Loucy (cell line): ENCODE measurements around the gene DUSP6.

Experiments used
- H2AFZ ChIP-seq: fragments of 200-600 bp; sonication (generic); 2 replicates; pipeline ENCODE4 v1.6.0; 2016; ENCODE audit warnings: antibody characterized with exemption, mild to moderate bottlenecking, low read length, moderate library complexity
- H3F3A ChIP-seq: fragments of 200-600 bp; 2 replicates; pipeline ENCODE4 v1.6.0; 2016; ENCODE audit warnings: antibody characterized with exemption, low read depth, mild to moderate bottlenecking
- H3K27me3 ChIP-seq: fragments of 200-600 bp; sonication (generic); 2 replicates; pipeline ENCODE4 v1.6.1; 2014; ENCODE audit warnings: low read length, mild to moderate bottlenecking; ENCODE audit not compliant: insufficient read depth, poor library complexity, severe bottlenecking
- H3K36me3 ChIP-seq: fragments of 200-600 bp; sonication (generic); 2 replicates; pipeline ENCODE4 v1.6.1; 2016; ENCODE audit warnings: low read length; ENCODE audit not compliant: insufficient read depth
- H3K4me1 ChIP-seq: fragments of 200-600 bp; sonication (generic); 2 replicates; pipeline ENCODE4 v1.5.1; 2014; ENCODE audit warnings: low read length, mild to moderate bottlenecking; ENCODE audit not compliant: insufficient read depth, poor library complexity, severe bottlenecking
- H3K4me2 ChIP-seq: fragments of 200-600 bp; sonication (generic); 2 replicates; pipeline ENCODE4 v1.6.0; 2014; ENCODE audit warnings: antibody characterized with exemption, low read length, low read depth, mild to moderate bottlenecking; ENCODE audit not compliant: poor library complexity, severe bottlenecking
- H3K4me3 ChIP-seq: fragments of 200-600 bp; sonication (generic); 2 replicates; pipeline ENCODE4 v1.5.1; 2014; ENCODE audit warnings: low read length, mild to moderate bottlenecking, mixed read lengths; ENCODE audit not compliant: poor library complexity, severe bottlenecking
- H3K79me2 ChIP-seq: fragments of 200-600 bp; sonication (generic); 2 replicates; pipeline ENCODE4 v1.6.1; 2014; ENCODE audit warnings: low read length; ENCODE audit not compliant: insufficient read depth
- H3K9ac ChIP-seq: fragments of 200-600 bp; sonication (generic); 2 replicates; pipeline ENCODE4 v1.6.0; 2014; ENCODE audit warnings: mild to moderate bottlenecking, low read depth, low read length, moderate library complexity; ENCODE audit not compliant: poor library complexity, severe bottlenecking
- H3K9me2 ChIP-seq: fragments of 200-600 bp; sonication (generic); replicated peaks from 2 replicates; pipeline ENCODE4 v1.6.1; 2016; ENCODE audit warnings: low read depth, low read length, mixed read lengths
- H3K9me3 ChIP-seq: fragments of 200-600 bp; sonication (generic); 2 replicates; pipeline ENCODE4 v1.6.1; 2014; ENCODE audit warnings: mild to moderate bottlenecking, antibody characterized with exemption, low read length, low read depth; ENCODE audit not compliant: insufficient read depth
- H4K20me1 ChIP-seq: fragments of 200-600 bp; sonication (generic); 2 replicates; pipeline ENCODE4 v1.6.0; 2014; ENCODE audit warnings: antibody characterized with exemption, low read length, mild to moderate bottlenecking; ENCODE audit not compliant: insufficient read depth, poor library complexity, severe bottlenecking
- CTCF ChIP-seq: fragments of 200-600 bp; sonication (generic); conservative IDR thresholded peaks from 2 replicates; pipeline ENCODE4 v1.5.1; 2014; ENCODE audit warnings: mild to moderate bottlenecking, antibody characterized with exemption, low read length
- EZH2phosphoT487 ChIP-seq: fragments of 200-600 bp; IDR thresholded peaks from 2 replicates; pipeline ENCODE4 v1.6.1; 2018; ENCODE audit warnings: antibody characterized with exemption, mild to moderate bottlenecking, moderate library complexity, borderline replicate concordance

DUSP6 gene

GRCh38 chr12:89383235-89384049, 31.1 kb upstream of the DUSP6 start:
- Histone ChIP-seq H3K4me3 (no peak overlapping the region), H2AFZ (no peak overlapping the region), H3K4me2 (no peak overlapping the region)

GRCh38 chr12:89382328-89382727, 30.0 kb upstream of the DUSP6 start:
- no peak for TF ChIP-seq CTCF
- no peak for TF ChIP-seq EZH2phosphoT487
- H3K27me3 ChIP-seq = no peaks in the 10 kb centered on the region

More at GRCh38 chr12:89383235-89384049, 31.1 kb upstream of the DUSP6 start:
- H3K4me1 ChIP-seq = no peaks in the 10 kb centered on the region
- H3K79me2 ChIP-seq = no peaks in the 10 kb centered on the region
- H3K9ac ChIP-seq = no peak overlapping the region
- H3K9me2 ChIP-seq = no peaks in the 10 kb centered on the region
- H3K27me3 ChIP-seq = no peaks in the 10 kb centered on the region
- H3K9me3 ChIP-seq = no peaks in the 10 kb centered on the region
- no peaks in the 10 kb centered on the region for H4K20me1 ChIP-seq
- TF ChIP-seq EZH2phosphoT487 (no peak), CTCF (no peak)
- H3K36me3 ChIP-seq = no peaks in the 10 kb centered on the region
- H3F3A ChIP-seq = no peaks in the 10 kb centered on the region

GRCh38 chr12:89379839-89380467, 27.7 kb upstream of the DUSP6 start:
- H3K9ac ChIP-seq = no peak overlapping the region
- H3K79me2 ChIP-seq = no peaks in the 10 kb centered on the region

More at GRCh38 chr12:89382328-89382727, 30.0 kb upstream of the DUSP6 start:
- H3K4me3 ChIP-seq = no peak overlapping the region
- no peak overlapping the region for H2AFZ ChIP-seq
- no peaks in the 10 kb centered on the region for H3F3A ChIP-seq
- H4K20me1 ChIP-seq = no peaks in the 10 kb centered on the region
- H3K79me2 ChIP-seq = no peaks in the 10 kb centered on the region
- H3K9me3 ChIP-seq = no peaks in the 10 kb centered on the region
- no peak overlapping the region for H3K9ac ChIP-seq
- H3K4me1 ChIP-seq = no peaks in the 10 kb centered on the region
- no peaks in the 10 kb centered on the region for H3K9me2 ChIP-seq
- no peaks in the 10 kb centered on the region for H3K36me3 ChIP-seq
- no peak overlapping the region for H3K4me2 ChIP-seq

More at GRCh38 chr12:89379839-89380467, 27.7 kb upstream of the DUSP6 start:
- H3K36me3 ChIP-seq = no peaks in the 10 kb centered on the region
- no peak overlapping the region for H3K4me2 ChIP-seq
- H4K20me1 ChIP-seq = no peaks in the 10 kb centered on the region
- no peak for TF ChIP-seq EZH2phosphoT487
- TF ChIP-seq CTCF = no peak
- no peak overlapping the region for H3K4me3 ChIP-seq
- no peaks in the 10 kb centered on the region for H3F3A ChIP-seq
- no peaks in the 10 kb centered on the region for H3K9me2 ChIP-seq
- H3K27me3 ChIP-seq = no peaks in the 10 kb centered on the region
- no peaks in the 10 kb centered on the region for H3K9me3 ChIP-seq
- no peaks in the 10 kb centered on the region for H3K4me1 ChIP-seq
- H2AFZ ChIP-seq = no peak overlapping the region
